Smooth muscle cell of the brain vasculature (primary cell): Measurements from ENCODE around the gene LARGE1.

Experiments
- DNase-seq: peaks from one replicate; pipeline ENCODE4 v3.0.0-alpha.2; 2012; ENCODE audit warnings: low read depth, low spot score

LARGE1 gene

DNA sequence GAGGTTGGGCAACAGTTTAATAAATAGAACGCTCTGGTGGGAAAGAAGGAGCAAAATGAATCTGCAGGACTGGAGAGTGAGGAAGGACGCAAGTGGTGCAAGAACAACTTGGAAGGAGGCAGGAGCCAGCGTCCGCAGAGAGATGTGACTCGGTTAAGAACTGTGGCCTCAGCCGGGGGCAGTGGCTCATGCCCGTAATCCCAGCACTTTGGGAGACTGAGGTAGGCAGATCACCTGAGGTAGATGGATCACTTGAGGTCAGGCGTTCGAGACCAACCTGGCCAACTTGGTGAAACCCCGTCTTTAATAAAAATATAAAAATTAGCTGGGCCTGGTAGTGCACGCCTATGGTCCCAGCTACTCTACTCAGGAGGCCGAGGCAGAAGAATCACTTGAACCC lies 319.7 kb downstream of the LARGE1 start:
- DNase-seq, result no peak

DNA sequence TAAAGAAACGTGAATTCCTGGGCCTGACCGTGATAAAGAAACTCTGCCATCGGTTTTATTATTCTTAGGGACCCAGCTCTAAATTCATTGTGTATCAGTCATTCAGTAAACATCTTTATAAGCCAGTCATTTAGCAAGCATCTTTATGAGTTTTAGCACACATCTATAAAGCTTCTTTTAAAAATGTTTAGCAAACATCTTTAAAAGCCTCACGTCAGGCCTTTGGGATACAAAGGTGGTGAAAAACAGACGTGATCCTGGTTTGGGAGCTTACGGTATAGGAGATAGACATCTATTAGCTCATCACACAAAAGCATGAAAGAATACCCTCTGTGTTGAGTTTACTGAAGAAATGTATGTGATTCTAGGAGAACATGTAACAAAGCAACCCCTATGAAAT lies 320.2 kb downstream of the LARGE1 start:
- no peak for DNase-seq

DNA sequence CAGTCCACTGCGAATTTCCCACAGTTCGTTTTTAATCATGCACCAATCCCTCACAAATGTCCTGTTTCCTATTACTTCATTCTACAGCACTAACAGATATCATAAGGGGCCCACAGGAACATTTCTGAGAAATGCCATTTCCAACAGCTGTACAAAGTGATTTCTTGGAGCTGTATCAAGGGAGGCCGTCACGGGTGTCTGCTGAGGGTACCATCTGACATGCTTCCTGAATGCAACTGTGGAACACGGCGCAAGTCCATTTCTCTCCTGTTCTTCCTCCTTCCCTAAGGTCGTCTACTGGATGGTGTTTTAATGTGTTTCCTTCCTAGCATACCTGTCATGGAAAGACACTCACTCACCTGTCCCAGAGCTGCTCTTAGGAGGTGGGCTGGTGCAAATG lies 320.7 kb downstream of the LARGE1 start:
- no peak for DNase-seq

DNA sequence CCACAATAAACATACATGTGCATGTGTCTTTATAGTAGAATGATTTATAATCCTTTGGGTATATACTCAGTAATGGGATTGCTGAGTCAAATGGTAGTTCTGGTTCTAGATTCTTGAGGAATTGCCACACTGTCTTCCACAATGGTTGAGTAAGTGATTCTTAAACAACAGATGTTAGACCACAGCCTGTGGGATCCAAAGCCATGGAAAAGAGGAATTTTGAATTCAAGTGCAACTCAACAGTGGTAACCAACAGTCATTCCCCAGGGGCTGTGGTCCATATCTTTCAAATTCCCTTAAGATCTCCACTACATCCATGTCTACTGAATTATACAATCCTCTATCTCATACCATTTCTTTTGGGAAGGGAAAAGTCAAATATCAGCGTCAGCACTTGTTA lies 321.5 kb downstream of the LARGE1 start:
- no peak for DNase-seq

DNA sequence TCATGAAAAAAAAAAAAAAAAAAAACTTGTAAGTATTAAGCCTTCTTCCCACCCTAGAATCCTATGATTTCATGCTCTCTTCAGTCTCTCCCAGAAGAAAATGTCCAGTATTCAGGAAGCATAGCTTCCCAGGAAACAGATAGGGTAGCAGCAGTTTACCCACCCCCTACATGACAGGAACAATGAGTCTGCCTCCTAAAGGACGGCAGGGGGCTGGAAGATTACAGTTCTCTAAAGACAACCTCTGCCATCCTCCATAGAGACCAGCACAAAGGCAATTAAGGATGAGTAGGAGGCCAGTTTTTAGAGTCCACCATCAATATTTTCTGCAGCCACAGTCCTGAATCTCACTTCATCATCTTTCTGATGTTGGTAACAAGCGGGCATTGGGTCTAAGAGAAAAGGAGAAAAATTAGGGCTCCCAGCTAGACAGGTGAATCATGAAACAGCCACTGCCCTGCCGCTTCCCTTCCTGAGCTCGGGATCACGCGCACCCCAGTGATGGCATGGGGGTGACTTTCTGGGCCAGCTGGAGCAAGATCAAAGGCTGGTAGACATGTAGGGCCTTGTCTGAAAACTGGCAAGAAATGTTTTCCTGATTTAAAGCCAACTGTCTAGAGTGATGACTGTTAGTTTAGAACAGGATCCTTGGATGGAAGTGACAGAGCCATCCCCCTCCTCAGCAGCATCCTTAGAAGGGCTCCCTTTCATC lies 322.8 kb downstream of the LARGE1 start:
- DNase-seq, result no peak

DNA sequence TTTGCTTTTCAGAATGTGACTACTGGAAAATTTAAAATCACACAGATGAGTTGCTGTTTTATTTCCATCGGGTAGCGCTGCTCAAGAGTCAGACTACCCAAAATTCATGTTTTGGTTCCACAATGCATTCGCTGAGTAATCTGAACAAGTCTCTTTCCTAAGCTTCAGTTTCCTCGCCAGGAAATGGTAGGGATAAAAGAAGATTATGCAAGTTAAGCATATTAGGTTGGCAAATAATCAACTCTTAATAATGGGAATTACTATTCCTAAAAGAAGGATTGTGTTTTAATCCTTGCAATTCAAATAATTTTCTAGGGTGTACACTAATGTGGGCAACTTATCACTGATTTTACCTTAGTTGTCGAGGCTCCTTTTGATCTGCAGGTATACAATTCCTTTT lies 326.5 kb downstream of the LARGE1 start:
- DNase-seq, result no peak

DNA sequence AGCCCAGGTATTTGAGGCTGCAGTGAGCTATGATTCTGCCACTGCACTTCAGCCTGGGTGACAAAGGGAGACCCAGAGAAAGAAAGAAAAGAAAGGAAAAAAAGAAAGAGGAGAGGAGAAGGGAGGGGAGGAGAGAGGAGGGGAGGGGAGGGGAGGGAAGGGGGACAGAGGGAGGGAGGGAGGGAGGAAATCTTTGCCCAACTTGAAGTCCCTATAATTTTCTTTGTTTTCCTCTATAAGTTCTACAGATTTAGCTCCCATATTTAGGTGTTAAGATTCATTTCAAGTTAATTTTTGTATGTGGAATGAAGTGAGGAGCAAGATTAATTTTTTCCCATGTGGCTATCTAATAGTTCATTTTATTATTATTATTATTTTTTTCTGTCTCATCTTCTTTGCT lies 328.3 kb downstream of the LARGE1 start:
- no peak for DNase-seq

DNA sequence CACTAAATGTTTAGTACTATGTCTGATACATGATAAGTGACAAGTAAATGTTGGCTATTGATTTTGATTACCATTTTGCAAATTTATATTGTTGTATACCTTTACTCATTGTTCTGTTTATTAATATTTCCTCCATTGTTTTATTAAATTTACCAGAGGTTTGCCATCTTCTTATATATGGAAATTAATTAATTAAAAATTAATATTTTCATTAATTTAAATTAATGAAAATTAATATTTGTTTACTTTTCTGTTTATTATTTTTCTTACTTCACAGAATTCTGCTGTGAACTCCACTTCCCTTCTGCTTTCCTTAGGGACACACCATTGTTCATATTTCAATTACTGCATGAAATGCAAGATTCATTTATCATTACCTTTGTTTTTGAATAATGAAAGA lies 331.0 kb downstream of the LARGE1 start:
- no peak for DNase-seq

DNA sequence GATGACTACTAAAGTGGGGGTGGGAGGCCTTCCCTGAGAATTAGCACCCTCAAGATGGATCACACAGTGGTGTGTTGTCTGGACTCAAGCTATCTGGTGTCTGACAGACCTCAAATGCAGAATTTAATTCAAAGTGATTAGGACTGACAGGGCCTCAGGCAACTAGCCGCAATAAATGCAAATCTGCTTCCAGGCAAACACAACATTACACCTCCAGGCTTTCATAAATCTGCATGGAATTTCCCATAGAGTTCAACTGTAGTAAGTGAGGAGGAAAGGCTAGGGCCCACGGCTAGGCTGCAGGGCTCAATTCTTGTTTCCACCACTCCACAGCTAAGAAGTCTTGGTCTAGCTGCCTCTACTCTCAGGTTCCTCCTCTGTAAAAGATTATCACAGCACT lies 331.4 kb downstream of the LARGE1 start:
- DNase-seq, result no peak

DNA sequence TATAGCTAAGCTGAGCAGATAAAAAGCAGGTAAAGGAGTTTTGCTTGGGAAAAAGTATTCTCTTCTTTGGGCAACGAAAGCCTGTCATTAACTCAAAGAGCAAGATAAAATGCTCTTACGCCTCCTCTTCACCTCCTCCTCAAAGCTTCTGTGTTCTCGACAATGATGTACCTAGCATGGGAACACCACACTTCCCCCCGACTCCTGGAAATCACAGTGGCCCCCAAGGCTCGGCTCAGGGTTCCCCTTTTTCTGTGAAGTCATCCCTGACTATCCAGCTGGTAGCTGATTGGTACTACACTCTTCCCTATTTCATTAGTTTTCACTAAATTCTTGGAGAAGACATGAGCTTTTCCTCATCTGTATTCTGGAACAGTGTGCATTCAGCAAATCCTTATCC lies 336.1 kb downstream of the LARGE1 start:
- DNase-seq, result no peak

DNA sequence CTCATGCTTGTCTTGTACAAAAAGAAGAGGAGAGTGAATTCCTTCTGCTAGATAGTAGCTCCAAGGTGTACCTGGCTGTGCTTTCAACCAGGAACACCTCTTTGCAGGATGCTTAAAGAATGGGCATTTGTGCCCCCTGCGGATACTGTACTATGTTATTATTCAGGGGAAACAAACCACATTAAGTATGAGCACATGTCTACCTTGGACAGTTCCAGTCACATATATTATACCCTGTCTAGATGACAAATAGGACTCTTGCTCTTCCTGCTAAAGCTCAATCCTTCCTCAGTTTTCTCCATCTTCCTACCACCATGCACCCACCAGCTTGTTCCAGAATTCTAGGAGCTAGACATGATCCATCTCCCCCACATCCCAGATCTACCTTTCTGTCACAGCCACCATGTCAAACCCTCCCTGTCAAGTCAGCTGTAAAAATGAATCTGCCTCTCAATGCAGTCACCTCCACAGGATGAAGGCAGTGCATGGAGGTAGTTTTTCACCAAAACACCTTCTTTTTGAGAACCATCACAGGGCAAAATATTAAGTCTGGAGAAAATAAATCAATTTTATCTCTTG lies 337.4 kb downstream of the LARGE1 start:
- no peak for DNase-seq

DNA sequence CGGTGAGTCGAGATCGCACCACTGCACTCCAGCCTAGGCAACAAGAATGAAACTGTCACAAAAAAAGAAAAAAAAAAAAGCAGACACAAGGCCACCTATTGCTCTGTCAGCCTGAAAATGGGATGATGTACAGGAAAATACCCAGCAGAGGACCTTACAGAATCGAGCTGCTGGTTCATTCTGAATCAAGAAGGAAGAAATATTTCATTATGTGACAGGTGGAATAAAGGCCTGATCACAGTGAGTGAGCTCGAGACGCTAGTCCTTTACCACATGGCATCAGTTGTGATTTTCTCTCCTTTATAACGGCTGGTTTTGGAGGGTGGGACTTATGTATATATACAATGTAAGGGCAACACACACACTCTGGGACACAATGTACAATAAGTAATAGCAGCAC lies 340.0 kb downstream of the LARGE1 start:
- no peak for DNase-seq

DNA sequence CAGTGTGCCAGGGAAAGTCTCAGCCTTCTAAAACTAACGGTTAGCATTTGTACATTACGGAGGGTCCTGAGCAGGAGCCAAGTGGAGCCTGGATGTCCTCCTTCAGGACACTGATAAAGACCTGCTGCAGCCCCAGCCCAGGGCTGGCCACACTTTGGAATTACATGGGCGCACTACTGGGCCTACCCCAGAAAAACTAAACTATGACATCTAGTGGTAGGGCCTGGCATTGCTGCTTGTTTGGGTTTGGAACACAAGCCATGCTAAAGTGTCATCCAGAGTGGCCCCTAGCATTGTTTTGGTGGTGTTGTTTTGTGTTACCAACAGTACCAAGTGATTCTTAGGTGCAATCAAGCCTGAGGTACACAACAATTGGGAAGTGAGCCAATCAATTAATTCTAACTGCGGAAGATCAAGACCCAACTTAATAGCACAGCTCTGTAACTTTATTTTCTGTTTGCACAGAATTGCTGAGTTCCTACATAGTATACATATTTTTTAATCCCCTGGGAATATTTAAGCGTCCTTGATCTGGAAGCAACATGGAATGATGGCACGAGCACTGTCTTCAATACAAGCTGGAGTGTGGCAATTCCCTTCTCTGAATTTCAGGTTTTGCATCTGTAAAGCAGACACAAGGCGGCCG lies 340.7 kb downstream of the LARGE1 start:
- DNase-seq, result peak; percentile 12

DNA sequence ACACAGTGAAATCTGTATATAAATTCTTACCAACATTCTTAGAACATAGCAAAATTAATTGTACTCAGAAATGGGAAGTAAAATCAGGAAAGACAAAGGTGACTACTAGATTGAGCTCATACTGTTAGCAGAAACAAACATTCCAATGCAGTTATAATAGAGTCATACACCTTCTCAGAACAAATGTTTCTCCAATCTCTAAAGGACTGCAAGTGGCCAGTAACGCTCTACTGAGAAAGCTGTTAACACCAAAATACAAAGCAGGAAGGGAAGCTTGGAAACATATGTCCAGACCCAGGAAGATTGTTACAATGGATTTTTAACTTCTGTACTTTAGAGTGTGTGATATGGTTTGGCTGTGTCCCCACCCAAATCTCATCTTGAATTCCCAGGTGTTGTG lies 341.5 kb downstream of the LARGE1 start:
- DNase-seq, result no peak

DNA sequence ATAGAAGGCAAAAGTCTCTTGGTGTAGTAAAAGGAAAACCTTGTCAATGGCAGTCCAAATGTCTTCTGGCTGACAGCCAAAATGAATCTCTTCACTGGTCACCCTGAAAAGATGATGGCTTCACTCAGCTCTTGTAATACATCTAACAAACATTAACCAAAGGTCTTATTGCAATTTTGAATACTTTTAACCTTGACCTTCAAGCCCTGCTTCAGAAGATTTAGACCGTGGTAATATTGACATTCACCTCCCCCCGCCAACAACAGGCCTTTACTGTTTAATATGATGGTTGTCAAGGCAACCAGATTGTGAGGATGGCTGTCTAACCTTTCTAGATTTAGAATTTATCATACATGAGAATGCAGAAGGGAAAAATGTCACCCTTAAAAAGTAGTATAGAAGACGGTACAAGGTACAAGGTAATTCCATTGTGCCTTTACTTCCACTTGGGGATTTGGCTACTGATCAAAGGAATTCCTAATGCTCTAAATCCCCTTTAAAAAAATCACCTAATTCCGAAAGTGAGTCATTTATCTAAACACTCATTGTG lies 342.3 kb downstream of the LARGE1 start:
- DNase-seq, result no peak

DNA sequence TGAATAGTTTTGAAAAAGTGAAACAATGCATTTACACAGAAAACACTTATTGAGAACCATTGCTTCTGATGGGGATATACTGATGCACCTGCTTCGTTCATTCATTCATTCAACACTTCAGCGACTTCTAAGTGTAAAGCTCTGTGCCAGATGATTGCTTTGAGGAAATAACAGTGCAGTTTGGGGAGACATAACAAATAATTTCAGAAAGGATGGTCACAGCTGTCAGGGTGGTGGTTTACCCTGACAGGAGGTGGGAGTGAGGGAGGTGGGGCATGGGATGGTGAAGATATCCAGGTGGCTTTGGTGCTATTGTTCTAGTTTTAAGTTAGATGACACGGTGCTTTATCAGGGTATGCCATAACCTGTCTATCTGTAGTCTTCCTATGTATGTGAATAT lies 344.1 kb downstream of the LARGE1 start:
- no peak for DNase-seq

DNA sequence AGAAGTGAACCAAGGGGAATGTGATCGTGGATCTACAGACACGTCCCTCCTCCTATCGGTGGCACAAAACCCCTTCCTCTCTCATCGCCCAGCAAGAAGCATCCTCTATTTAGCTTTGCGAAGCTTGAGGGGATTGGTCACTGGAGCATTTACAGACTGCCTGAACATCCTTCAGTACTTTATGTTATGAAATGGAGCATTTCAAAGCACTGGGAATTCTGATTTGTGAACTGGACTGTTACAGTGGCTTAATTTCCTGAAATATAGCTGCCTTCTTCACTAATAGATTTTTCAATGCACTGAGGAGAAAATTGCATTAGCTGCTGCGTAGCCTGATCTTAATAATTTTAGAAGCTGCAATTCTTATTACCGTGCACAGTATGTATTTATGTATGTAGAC lies 344.5 kb downstream of the LARGE1 start:
- no peak for DNase-seq

DNA sequence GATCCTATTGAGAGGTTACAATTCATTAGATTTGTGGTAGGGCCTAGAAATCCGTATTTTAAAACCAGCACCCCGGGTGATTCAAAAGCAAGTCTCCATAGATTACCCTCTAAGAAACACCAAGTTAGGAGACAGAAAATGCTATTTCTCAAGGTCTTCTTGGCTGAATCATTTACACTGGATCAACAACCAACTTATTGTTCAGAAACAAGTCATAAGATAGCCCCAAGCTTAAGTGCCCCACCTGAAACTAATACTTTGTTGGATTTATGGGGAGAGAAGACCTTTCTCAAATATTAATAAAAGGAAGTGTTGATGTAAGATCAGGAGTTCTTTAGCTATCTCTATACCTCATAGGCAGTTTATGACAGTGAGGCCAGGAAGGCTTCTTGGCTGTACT lies 345.2 kb downstream of the LARGE1 start:
- no peak for DNase-seq

DNA sequence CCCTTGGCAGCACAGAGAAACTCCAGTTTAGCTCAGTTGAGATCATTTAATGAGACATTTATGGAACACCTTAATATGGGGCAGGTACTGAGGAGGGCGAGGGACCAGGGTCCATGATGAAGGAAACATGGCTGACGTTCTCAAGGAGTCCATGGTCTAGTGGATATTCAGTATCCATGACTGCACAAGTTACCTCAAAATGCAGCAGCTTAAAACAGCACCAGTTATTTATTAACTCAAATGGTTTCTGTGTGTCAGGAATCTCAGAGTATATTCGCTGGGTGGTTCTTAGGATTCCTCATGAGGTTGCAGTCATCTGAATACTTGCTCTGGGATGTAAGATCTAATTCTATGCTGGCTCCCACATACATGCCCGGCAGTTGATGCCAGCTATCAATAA lies 346.8 kb downstream of the LARGE1 start:
- no peak for DNase-seq

DNA sequence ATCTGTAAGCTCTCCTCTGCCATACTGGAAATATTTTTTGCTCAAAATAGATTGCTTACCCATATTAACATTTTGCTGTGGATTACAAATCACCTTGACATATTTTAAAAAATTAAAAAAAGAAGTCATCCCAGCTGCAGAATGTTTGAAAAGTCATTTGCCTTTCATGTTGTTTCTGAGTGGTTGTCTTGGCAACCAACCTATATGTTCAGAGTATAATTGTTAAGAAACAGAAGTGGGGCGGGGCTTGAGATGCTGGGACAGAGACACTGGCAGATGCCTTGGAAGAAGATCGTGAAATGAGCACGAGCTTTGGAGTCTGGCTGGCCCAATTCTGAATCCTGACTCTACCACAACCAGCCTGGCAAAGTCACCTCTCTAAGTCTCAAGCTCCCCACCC lies 348.2 kb downstream of the LARGE1 start:
- no peak for DNase-seq

DNA sequence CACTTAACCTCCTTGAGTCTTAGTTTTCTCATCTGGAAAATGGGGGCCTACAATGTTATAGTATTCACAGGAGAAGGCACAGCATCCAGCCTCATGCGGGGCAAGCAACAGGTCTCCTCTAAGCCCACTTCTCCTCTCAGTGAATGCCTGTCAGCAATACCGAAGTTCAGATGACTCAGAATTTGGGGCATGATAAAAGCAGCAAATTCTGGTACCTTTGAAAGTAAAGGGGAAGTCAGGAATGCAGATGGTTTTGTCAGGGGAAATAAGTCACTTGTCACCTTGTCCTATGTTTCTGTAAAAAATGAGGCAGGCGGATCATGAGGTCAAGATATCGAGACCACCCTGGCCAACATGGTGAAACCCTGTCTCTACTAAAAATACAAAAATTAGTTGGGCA lies 350.2 kb downstream of the LARGE1 start:
- DNase-seq, result no peak

DNA sequence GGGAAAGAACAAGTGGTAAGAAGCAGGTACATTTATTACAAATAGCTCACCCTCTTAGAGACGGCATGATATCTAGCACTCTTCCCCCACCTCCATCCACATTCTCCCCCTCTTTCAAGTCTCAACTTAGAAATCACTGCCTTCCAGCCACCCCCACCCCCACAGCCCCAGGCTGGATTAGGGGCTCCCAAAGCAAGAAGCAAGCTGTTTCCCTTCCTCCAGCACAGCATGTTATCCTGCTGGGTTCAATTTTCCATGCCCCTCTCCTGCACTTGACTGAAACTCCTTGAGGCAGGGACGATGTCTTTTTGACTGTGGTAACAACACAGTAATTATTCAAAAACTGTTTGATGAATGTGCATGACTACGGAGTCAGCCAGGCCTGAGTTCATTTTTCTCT lies 350.7 kb downstream of the LARGE1 start:
- no peak for DNase-seq

DNA sequence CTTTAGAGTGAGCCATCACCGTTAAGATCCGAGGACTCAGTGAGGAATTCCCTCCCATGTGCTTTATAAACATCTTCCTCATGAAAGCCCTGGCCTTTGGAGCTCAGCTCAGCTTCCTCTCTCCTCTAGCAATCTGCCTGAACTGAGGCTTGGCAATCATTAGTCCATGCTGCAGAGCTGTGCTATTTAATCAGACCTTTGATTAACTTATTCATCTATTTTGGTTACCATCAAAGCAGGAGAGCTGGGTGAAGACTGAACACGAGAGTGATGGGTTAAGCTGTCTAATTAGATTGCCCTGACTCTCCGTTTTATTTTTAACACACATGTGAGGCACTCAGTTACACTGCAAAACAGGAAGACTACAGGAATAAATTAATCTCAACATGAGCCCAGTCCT lies 351.3 kb downstream of the LARGE1 start:
- no peak for DNase-seq
